ENCODE data around the gene NUP50. TPM values are rescaled to one million over a fixed set of nuclear protein-coding genes. Genes with fewer than 3 reads are reported as not detected.

NUP50 gene
- total RNA-seq, 1 experiment from 2014 or later: 134 TPM

GRCh38 chr22:45171830-45172229 is 8.1 kb downstream of the NUP50 start:
- H4K20me1 ChIP-seq (ENCODE audit: control insufficient read depth, insufficient read depth, insufficient read length): no peaks in the 10 kb centered on the region
- WGBS (ENCODE audit: extremely low coverage, insufficient read length, low lambda C conversion rate): no CpG with 5 or more reads among the region's 6 CpGs
- H2BK120ac ChIP-seq (ENCODE audit: low read depth, low read length, poor library complexity, severe bottlenecking): no peak overlapping the region
- H3K4ac ChIP-seq (ENCODE audit: low read depth, low read length): no peak overlapping the region
- no peak overlapping the region for H3T11ph ChIP-seq (ENCODE audit: low read length)
- no peaks in the 10 kb centered on the region for H3K23me2 ChIP-seq (ENCODE audit: insufficient read length, low read depth, low read length, poor library complexity, severe bottlenecking)
- no peak overlapping the region for H3K9ac ChIP-seq (ENCODE audit: extremely low read depth, insufficient read length, low read length)
- H2BK20ac ChIP-seq (ENCODE audit: low read depth, low read length, poor library complexity, severe bottlenecking): no peak overlapping the region
- Mint-ChIP-seq H3K27ac (no peak overlapping the region; a peak in 2 of 7 replicates), H3K27me3 (ENCODE audit: low read depth) (no peaks in the 10 kb centered on the region), H3K36me3 (ENCODE audit: insufficient read depth in 1 of 3, low read depth in 3 of 3) (peaks cover 42 to 91% (median 89%) of the 10 kb centered on the region in 3 experiments; a peak in 6 of 7 replicates), H3K9me3 (no peaks in the 10 kb centered on the region), H3K4me3 (no peak overlapping the region), H3K4me1 (no peaks in the 10 kb centered on the region)
- H3K27me3 ChIP-seq (ENCODE audit: insufficient read depth, low read length): no peaks in the 10 kb centered on the region
- H3K56ac ChIP-seq (ENCODE audit: insufficient read length, low read depth, low read length): no peak overlapping the region
- H2AK5ac ChIP-seq (ENCODE audit: insufficient read length, low read length): no peak overlapping the region
- H2BK5ac ChIP-seq (ENCODE audit: insufficient read length, low read length): no peak overlapping the region
- H3K4me1 ChIP-seq (ENCODE audit: insufficient read depth, low read length): no peaks in the 10 kb centered on the region; the same call in 1 of the 2 replicates
- TF ChIP-seq CTCF (conservative IDR thresholded peaks at IDR 0.05): no peak
- H2BK12ac ChIP-seq (ENCODE audit: insufficient read length, low read depth, low read length): no peak overlapping the region
- peaks cover 1% of the 10 kb centered on the region; the same call in 1 of the 2 replicates for H3K79me2 ChIP-seq (ENCODE audit: insufficient read depth, low read length)
- no peak overlapping the region for H2BK15ac ChIP-seq (ENCODE audit: low read depth, low read length)
- no peak overlapping the region for H3K18ac ChIP-seq (ENCODE audit: insufficient read length, low read depth, low read length)
- no peak overlapping the region for H3K27ac ChIP-seq (ENCODE audit: insufficient read length, low read depth, low read length)
- no peak overlapping the region for H3K23ac ChIP-seq (ENCODE audit: insufficient read length, low read depth, low read length)
- peaks cover 6% of the 10 kb centered on the region for H3K79me1 ChIP-seq (ENCODE audit: insufficient read depth, low read depth, low read length, poor library complexity, severe bottlenecking)
- no peak overlapping the region for H4K5ac ChIP-seq (ENCODE audit: insufficient read length, low read depth, low read length)
- H3K14ac ChIP-seq (ENCODE audit: insufficient read depth, low read length): no peak overlapping the region
- H4K91ac ChIP-seq (ENCODE audit: insufficient read length, low read depth, low read length): no peak overlapping the region
- H2AFZ ChIP-seq (ENCODE audit: low read length): no peak overlapping the region
- no peak for DNase-seq
- H3K9me3 ChIP-seq (ENCODE audit: control insufficient read depth, low read depth, low read length): no peaks in the 10 kb centered on the region
- no peak overlapping the region for H3K4me2 ChIP-seq (ENCODE audit: insufficient read depth, insufficient read length, low read length)
- no peak overlapping the region for H4K8ac ChIP-seq (replicated peaks; ENCODE audit: insufficient read length, low read depth, low read length)
